GM12873 (cell line): Measurements from ENCODE around the gene ELFN1.

ENCODE experiments used
- CTCF ChIP-seq: IDR thresholded peaks from 2 replicates; pipeline ENCODE4 v1.5.1; 2012; ENCODE audit warnings: low read depth, mild to moderate bottlenecking, moderate library complexity, low read length, control low read depth; ENCODE audit not compliant: insufficient read depth; ENCODE audit errors: missing control alignments

ELFN1 gene

DNA sequence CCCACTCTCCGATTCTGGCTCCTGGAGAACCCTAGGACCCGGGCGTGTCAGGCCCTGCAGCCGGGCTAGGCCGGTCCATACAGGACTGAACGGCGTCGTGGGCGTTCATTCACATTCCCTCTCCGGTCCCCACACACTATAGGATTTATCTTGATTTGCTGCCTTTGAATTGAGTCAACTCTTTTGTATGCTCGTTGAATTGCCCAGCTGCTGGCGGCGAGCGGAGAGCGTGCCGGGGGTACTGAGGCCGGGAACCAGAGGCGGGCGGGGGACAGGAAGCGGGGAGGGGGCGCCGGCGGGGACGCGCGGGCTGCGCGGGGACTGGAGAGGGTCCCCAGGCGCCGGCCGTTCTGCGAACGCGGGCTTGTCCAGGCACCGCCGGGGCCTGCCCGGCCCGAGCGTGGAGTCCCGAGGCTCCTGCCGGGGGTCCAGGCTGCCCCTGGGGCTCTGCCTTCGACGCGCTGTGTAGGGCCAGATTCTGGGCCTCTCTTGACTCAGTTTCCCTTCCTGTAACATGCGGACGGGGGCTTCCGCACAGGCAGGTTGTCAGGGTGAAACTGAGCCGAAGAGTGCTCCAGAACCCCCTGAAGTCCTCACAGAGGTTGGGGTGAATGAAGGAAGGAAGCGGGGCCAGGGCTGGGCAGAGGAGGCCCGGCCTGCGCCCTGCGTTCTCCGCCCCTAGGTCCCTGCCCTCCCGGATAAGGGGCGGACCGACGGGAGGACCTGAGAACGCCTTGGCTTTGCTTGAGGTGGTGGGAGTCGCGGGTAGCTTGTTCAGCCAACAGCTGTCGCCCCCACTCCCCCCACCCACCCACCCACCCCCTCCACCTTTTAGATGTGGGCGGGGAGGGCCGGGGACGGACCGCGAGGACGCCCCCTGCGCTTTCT is 769 bp upstream of the ELFN1 start:
- no peak for TF ChIP-seq CTCF

GRCh38 chr7:1670894-1671593 is 967 bp downstream of the ELFN1 start:
- no peak for TF ChIP-seq CTCF

- no peak for TF ChIP-seq CTCF
Measured at GRCh38 chr7:1671594-1672451, 1.7 kb downstream of the ELFN1 start.

GRCh38 chr7:1672851-1673486 is 2.9 kb downstream of the ELFN1 start:
- no peak for TF ChIP-seq CTCF

- no peak for TF ChIP-seq CTCF
Measured at GRCh38 chr7:1673581-1674118, 3.6 kb downstream of the ELFN1 start.

DNA sequence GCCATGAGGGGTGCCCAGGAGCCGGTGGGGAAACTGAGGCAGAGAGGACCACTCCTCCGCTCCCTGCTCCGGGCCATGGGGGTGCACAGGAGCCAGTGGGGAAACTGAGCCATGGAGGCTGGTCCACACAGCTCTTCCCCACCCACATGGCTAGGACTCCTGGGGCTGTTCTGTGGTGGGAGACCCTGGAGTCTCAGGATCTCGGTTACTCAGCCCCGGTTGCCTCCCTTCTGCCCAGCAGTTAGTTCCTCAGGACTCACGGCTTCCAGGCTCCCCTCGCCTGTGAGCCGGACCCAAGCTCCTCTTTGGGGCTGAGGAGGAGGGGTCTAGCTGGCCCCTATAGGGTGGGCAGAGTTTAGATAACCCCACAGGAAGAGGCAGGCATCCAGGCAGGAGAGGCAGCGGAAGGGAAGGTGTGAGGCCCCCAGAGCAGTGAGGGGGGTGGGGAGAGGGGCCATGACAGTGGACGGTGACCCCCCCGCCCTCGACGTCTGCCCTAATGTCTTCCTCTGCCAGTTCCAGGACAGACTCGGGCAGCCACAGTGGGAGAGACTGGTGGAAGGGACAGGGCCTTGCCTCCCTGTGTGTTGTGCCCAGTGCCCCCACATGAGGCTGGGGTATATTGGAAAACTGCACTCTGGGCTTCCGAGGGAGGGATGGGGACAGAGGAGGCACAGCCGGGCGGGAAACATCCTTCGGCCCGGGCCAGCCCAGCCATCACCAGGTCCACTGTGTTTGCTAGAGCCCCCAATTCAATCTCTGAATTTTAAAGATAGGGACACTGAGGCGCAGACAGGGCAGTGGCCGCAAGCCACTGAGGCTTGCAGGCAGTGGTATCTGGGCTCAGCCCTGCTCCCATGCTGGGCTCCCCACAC is 4.3 kb downstream of the ELFN1 start:
- TF ChIP-seq CTCF = no peak
